GM19025 (cell line): ENCODE results near the gene TPPP.
A peak's percentile ranks its signal among the peaks of the same experiment; 100 is the strongest.
"Not testable (repeated sequence)": the region's sequence is repeated elsewhere in the genome, so short reads cannot be mapped to it uniquely, and the experiment has no call there.

Experiments
- ATAC-seq: cut with Tn5 transposase; IDR thresholded peaks from one replicate; pipeline ENCODE4 v1.9.1; 2021; ENCODE audit warnings: mild to moderate bottlenecking, low read depth, moderate library complexity; ENCODE audit not compliant: unreplicated experiment

The TPPP gene

DNA sequence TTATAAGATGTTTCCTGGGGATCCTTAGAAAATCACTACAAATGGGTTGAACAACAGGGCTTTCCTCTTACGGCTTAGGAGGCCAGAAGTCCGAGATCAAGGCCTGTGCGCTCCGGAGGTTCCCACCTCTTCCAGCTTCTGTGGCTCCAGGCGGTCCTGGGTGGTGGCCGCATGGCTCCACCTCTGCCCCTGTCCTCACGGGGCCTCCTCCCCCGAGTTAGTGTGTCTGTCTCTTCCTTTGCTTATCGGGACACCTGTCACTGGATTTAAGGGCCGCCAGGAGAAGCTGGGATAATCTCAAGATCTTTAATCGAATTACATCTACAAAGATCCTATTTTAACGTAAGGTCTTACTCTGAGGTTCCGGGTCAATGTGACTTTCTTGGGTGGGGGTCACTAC lies 2.3 kb upstream of the TPPP start:
- not testable (repeated sequence) for ATAC-seq

DNA sequence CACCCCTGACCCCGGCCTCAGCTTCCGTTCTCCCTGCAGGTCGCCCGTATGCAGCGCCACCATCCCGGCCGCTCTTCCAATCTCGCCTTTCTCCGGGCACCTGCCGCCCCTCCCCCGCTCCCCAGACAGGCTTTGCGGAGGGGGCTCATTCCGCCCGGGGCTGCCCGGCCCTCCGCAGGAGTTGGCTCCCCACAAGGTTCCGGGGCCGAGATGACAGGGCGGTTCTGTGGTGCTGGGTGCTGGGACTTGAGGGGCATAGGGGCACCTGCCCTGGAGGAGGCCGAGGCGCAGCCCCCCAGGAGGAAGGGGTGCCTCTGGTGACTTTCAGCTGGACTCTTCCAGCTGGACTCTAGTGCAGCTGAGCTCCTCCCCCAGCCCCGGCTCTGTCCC lies 885 bp upstream of the TPPP start:
- ATAC-seq: not testable (repeated sequence)

DNA sequence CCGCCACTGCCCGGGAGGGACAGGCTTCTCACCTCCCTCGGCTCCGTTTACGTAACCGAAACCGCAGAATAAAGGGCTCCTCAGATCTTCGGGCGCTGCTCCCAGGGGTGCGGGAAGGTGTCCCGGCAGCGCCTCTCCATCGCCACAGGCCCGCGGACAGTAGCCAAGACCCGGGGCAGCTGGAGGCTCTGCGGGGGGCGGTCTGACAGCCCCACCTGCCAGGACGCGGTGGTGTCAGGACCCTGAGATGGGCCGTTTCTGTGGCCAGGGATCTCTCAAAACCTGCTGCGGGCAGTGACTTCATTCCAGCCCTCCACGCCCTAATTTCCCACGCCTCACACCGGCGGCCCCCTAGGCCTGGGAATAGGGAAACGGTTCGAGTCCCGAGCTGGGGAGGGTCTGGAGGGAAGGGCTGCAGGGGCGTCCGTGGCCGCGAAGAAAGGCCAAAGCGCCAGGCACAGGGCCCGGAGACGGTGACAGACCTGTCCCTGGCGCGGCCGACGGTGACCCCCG lies 567 bp downstream of the TPPP start:
- ATAC-seq: peak; percentile 16

DNA sequence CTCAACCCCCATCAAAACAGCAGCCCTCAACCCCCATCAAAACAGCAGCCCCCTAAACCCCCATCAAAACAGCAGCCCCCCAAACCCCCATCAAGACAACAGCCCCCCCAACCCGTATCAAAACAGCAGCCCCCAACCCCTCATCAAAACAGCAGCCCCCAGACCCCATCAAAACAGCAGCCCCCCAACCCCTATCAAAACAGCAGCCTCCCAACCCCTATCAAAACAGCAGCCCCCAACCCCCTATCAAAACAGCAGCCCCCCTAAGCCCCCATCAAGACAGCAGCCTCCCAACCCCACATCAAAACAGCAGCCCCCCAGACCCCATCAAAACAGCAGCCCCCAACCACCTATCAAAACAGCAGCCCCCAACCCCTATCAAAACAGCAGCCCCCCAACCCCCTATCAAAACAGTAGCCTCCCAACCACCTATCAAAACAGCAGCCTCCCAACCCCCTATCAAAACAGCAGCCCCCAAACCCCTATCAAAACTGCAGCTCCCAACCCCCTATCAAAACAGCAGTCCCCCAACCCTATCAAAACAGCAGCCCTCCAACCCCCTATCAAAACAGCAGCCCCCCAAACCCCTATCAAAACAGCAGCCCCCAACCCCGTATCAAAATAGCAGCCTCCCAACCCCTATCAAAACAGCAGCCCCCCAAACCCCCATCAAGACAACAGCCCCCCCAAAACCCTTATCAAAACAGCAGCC lies 1.2 kb downstream of the TPPP start:
- no peak for ATAC-seq

DNA sequence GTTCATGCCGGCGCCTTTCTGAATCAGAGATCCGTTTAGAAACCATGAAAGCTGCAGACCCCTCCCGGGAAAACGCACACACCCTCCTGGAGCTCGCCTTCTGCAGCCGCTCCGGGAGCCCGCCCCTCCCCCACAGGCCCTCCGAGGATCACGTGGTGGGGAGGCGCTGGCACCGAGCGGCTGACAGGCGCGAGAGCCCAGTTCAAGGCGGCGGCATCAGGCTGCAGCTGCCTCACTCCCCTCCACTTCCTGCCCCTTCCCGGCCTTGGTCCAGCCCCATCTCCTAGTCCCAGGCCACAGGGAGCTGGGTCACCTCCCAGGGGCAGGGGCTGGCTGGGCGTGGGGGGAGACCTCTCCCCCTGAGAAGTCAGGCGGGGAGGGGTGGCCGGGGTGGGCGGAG lies 2.1 kb downstream of the TPPP start:
- ATAC-seq: not testable (repeated sequence)

DNA sequence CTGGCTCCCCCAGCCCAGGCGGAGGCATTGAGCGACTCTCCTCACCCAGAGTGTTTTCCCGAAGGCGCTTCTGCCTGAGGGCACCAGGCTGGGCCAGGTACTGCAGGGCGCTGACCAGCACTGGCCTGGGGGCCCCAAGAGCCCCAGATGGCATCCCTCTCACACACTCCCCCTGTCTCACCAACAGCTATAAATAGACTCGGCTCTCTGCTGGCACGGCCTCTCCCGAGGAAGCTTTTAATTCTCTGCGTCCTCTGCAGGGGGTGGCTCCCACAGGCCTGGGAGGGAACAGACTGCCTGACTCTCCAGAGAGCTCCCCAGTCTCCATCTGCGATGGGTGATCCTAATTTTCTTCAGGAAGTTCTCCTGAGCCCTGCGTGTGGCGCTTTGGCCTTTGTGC lies 2.9 kb downstream of the TPPP start:
- ATAC-seq: not testable (repeated sequence)

DNA sequence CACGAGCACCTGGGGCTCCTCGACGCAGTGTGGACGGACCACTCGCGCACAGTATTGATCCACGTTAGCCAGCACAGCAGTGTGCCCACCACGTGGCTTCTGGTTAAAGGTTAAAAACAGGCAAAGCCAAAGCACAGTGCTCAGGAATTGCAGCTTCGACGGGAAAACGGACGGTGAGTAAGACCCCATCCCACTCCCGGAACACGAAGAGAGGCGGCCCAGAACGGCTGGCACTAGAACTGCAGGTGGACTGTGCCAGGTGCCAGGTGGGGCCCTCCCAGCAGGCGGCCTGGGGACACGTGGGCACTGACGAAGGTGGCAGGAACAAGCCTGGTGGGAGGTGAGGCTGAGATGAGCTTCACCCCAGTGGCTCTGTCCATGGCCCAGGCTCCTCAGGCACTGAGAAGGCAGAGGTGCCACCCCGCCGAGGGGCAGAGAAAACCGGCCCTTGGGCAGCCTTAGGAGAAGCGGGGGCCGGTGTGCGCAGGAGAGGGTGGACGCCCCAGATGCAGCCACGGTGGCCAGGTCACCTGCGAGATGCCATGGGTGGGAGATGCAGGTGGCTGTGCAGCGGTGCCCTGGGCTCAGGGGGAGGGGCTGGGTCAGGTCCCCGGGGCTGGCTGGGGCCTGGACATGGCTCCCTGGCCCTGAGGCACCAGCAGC lies 4.7 kb downstream of the TPPP start:
- not testable (repeated sequence) for ATAC-seq

DNA sequence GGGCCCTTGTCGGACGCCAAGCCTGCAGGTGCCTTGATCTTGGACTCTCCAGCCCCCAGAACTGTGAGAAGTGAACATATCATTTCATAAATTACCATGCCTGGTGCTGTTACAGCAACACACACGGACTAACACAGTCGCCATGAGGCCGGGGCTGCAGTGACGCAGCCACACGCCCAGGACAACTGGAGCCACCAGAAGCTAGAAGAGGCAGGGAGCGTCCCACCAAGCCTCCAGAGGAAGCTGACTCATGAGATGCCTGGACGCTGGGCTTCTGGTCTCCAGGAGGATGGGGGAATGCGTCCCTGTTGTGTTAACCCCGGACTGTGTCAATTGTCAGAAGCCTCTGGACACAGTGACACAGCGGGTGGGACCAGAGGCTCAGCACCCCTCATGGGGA lies 6.2 kb downstream of the TPPP start:
- ATAC-seq: not testable (repeated sequence)

DNA sequence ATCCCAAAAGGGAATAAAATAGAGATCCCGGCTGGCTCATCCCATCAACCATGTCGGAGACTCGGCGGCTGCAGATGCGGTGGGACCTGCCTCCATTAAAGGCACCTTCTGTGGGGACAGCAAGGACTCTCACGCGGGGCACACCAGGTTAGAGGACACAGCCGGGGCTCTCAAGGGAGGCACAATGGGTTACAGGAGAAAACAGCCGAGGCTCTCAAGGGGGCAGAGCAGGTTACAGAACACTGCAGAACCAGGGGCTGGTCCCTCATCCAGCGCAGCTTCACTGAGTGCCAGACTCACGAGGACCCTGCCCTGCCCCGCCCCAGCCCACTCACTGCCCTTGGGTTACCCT lies 7.0 kb downstream of the TPPP start:
- not testable (repeated sequence) for ATAC-seq

DNA sequence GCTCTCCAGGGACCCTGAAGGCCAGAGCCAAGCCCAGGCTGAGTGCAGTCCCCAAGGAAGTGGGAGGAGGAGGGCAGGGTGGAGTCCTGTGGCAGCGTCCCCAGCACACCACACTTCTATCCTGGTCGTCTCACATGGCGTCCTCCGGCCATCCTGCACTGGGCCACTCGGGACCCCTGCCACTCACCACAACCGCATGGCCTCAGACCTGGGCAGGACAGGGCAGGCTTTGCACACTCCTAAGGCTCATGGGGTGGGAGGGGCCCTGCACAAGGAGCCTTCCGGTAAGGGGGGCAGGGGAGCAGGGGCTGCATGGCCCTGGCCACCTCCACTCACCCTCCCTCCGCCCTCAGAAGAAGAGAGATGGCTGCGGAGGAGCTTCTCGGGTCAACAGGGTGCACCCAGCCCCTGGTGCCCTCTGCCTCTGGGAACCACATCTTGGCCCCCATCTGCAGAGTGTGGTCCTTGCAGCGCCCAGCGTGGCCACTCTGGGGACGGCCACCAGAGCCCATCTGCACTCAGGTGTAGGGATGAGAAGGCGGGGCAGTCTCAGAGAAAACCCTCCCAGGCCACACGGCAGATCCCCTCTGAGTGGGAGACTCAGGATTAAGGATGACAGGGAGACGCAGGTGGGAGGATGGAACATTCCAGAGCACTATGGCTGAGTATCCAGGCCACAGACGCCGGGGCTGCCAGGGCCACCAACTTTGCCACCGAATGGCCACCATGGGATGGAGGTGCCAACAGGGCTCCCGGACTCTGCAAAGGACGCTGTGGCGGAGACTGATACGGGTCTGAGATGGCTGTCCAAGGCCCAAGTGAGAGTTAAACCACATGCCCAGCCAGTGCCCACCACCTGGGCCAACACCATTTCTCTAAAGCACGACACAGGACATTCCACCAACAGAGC lies 7.6 kb downstream of the TPPP start:
- ATAC-seq: no peak

DNA sequence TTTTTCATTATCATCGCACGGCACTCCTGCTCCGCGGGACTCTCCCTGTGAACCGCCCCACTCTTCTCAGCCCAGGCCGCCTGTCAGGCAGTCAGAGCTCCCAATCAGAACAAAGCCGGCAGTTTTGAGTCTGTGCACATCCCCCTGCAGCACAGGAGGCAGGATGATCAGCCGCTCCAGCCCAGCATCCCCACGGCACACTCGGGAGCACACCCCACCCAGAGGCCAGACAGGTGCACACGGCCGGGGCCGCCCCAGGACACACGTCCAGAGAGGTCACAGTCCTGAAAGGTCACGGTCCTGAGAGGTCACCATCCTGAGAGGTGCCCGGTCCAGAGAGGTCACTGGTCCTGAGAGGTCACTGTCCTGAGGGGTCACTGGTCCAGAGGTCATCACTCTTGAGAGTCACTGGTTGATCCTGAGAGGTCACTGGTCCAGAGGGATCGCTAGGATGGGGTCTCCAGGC lies 8.4 kb downstream of the TPPP start:
- ATAC-seq: no peak

DNA sequence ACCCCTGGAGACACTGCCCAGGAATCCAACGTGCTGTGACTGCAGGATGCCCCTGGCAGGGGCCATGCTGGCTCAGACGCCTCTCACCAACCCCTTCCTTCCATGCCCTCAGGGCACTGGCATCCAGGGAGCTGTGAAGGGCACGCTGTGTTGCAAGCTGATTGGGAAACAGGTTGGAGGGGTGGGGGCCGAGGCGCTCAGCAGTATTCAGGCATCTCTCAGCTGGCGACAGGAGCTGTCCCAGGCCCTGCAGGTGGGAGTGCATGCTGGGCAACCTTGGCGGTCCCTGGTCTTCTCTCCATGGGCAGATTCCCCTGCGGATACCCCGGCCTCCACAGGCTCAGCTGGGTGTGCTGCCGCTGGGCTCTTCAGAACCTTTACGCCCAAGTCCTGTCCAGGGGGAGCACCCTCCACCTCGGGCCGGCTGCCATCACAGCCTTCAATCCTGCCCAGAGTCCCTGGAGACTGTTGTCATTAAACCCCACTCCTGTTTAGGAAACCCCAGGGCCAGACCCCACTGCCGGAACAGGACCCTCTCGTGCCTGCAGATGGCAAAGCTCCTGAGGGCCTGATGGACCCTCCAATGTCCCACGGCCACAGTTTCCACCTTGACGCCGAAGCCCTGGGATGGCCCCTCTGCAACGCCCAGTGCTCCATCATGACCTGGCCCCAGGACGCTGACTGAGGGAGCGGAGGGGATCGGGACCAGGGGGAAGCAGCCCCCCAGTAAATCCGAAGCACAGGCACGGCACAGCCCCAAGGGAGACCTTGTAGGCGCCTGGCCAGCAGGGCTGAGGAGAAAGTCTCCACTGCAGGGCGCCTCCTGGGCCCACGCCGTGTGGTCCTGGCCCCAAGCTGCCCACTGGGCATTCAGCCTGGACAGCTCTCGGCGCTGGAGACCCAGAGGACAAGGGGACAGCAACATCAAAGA lies 9.3 kb downstream of the TPPP start:
- ATAC-seq: no peak

DNA sequence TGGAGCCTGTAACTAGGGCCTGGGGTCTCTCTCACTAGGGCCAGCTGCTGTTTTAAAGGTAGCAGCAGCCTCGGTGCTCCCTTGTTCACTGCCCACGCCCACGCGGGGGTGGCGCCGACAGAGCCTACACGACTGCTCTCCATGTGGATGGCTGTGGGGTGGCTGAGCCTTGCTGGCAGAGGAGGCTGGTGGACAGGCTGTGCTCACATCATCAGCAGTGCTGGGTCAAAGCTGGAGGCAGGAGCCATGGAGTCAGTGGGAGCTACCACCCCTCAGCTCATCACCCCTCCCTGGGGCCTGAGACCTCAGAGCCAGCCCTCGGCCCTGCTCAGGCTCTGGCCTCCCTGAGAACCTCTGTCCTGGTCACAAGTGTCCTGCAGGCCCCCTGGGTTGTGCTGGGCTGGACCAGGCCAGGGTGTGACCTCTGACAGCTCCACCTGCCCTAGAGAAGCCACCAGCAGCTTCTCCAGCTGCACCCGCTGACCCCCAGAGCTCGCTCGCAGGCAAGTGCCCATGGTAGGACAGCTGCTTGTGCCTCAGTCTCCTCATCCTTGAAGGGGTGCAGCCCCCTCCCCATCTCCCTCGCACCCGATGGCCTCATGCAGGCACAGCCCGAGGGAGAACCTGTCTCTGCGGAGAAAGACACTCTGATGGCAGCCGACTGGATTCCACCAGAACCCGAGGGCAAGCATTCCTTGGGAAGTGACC lies 10.3 kb downstream of the TPPP start:
- ATAC-seq: not testable (repeated sequence)

DNA sequence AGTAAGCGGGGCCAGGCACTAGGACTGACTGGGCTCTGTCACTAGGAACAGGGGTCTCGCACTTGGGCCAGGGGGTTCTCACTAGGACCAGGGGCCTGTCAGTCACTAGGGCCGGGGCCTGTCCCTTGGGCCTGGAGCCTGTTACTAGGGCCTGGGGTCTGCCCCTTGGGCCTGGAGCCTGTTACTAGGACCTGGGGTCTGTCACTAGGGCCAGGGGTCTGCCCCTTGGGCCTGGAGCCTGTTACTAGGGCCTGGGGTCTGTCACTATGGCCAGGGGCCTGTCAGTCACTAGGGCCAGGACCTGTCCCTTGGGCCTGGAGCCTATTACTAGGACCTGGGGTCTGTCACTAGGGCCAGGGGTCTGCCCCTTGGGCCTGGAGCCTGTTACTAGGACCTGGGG lies 10.9 kb downstream of the TPPP start:
- ATAC-seq: not testable (repeated sequence)

DNA sequence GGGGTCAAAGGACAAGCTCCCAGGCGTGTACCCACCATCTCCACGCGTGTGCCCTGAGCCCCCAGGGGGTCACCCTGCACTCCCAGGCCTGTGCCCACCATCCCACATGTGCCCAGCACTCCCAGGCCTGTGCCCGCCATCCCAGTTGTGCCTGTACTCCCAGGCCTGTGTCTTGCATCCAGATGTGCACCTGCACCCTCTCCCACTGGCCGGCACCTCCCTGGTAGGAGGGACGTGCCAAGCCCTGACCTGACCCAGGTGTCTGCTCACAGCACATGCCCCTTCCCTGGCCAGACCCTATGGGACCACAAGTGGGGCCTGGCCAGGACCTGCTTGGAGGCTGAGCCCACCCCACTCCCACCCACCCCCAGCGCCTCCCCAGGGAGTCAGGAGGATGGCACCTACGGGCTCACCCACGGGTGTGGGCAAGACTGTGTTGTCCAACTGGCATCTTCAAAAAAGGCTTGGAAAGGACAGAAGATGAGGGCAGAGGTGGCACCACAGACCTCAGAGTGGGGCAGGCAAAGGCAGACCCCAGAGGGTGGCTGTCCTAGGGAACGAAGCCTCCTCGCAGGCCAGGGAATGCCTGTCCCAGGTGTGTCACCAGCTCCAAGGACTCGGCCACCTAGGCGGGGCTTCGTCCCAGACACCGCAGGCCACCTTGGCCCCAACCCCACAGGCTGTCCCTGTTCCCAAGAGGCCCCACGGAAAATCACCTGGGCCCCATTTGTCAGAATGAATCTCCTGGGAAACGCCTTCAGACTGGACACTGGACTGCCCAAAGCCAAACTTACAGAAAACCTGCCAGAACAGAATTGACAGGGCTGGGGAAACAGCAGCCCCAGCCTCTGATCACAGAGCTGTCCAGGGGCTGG lies 11.6 kb downstream of the TPPP start:
- not testable (repeated sequence) for ATAC-seq

DNA sequence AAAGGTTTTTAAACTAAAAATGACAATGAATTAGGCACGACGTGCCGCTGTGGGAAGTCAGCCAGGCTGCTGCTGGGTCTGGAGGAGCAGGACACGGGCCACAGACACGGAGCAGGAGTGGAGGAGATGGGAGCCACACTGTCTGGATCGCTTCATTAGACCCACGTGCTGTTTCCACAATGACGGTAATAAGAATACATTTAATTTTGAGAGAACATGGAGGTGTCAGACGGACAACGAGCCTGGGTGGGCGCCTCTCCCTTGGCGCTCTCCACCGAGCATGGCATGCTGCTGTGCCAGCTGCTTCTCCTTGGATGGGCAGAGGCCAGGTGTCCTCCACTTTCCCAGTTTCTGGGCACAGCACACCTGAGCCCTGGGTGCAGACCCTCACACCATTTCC lies 12.3 kb downstream of the TPPP start:
- ATAC-seq: not testable (repeated sequence)

DNA sequence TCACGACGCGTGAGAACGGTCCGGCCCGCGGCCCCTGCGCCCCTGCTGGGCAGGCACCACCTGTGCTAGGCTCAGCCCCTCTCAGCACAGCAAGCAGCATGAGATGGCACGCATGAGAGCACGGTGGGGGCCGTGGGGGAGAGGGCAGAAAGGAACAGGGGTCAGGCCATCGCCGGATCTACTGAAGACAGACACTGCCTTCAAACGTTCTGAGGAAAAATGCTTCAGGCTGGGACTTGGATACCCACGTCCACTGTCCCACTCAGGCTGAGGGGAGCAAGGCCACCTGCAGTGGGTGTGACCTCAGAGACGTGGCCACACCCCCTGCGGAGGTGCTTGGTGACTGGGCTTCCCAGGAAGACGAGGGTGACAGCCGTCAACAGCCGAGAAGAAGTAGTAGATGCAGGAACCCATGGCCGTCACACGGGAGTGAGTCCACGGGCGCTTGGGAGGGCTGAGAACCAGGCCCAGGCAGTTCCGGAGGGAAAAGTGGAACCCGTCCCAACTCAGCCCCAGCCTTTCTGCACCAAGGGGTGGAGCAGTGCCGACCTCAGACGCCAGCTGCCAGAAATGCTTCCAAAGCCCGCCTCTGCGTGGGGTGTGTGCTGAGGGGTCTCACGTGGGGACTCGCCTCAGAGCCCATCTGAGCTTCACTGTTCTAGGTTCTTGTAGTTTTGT lies 12.9 kb downstream of the TPPP start:
- ATAC-seq: not testable (repeated sequence)
